GM11168 (cell line): ENCODE data around the gene RRP1.

Source experiments
- in situ Hi-C: fragments of 300-500 bp; cut with MboI; formaldehyde crosslinking; loops from one replicate; pipeline ENCODE4 v1.12.0; 2022; ENCODE audit warnings: low sequenced_read_pairs; ENCODE audit not compliant: unreplicated experiment

Gene RRP1

GRCh38 chr21:43789276-43790009 lies at the start of gene RRP1:
Gene RRP1, plus strand, starts transcription at chr21:43789577. Its CDS starts 53 bp downstream, at chr21:43789630.
- in situ Hi-C loops: no loop called here

- in situ Hi-C loops: no loop called here
These were observed 49.5 kb upstream of the RRP1 start for GRCh38 chr21:43739621-43740435.

- in situ Hi-C loops: no loop called here
These were observed 48.8 kb upstream of the RRP1 start for GRCh38 chr21:43740497-43741156.

GRCh38 chr21:43741423-43742096 lies 47.8 kb upstream of the RRP1 start:
- in situ Hi-C loops: no loop called here

- in situ Hi-C loops: no loop called here
These were observed 45.4 kb upstream of the RRP1 start for GRCh38 chr21:43743947-43744346.

GRCh38 chr21:43744725-43745124 lies 44.7 kb upstream of the RRP1 start:
- in situ Hi-C loops: no loop called here

- in situ Hi-C loops: no loop called here
These were observed 43.4 kb upstream of the RRP1 start for GRCh38 chr21:43745772-43746517.

GRCh38 chr21:43748622-43749021 lies 40.8 kb upstream of the RRP1 start:
- in situ Hi-C loops: no loop called here

- in situ Hi-C loops: no loop called here
These were observed 39.6 kb upstream of the RRP1 start for GRCh38 chr21:43749651-43750262.

- in situ Hi-C loops: no loop called here
These were observed 38.9 kb upstream of the RRP1 start for GRCh38 chr21:43750339-43751033.

GRCh38 chr21:43751955-43752591 lies 37.3 kb upstream of the RRP1 start:
- in situ Hi-C loops: no loop called here

GRCh38 chr21:43752758-43753438 lies 36.5 kb upstream of the RRP1 start:
- in situ Hi-C loops: no loop called here

- in situ Hi-C loops: no loop called here
These were observed 36.0 kb upstream of the RRP1 start for GRCh38 chr21:43753439-43753799.

- in situ Hi-C loops: no loop called here
These were observed 34.2 kb upstream of the RRP1 start for GRCh38 chr21:43754948-43755781.

- in situ Hi-C loops: no loop called here
These were observed 33.4 kb upstream of the RRP1 start for GRCh38 chr21:43755820-43756594.

- in situ Hi-C loops: no loop called here
These were observed 31.8 kb upstream of the RRP1 start for GRCh38 chr21:43757601-43758000.
